ENCODE results near the gene NEU1. TPM values are rescaled to one million over a fixed set of nuclear protein-coding genes. Genes with fewer than 3 reads are reported as not detected.
"Not testable (repeated sequence)": the region's sequence is repeated elsewhere in the genome, so short reads cannot be mapped to it uniquely, and the experiment has no call there.

NEU1 gene
- total RNA-seq, result 10 to 100 TPM; 13.0 to 13.4 TPM

- peaks cover 10% of the 10 kb centered on the region for H3K36me3 Mint-ChIP-seq
- peak; percentile 100 for DNase-seq
- peaks cover 20% of the 10 kb centered on the region for H3K4me1 Mint-ChIP-seq (ENCODE audit: low read depth)
- H3K27ac Mint-ChIP-seq, result peak within 1 kb of the TSS; percentile 89
- H3K27me3 Mint-ChIP-seq, result peaks cover 2% of the 10 kb centered on the region
- CTCF ChIA-PET, result interaction anchor here (0.9 to 2.2 kb wide), 12 partner anchors 27 to 211 kb away, joined by 3 to 11 read pairs (median 4); partner anchors contain the start of genes DDAH2, HSPA1B and VARS1
- intact Hi-C loops (cut with micrococcal nuclease), result loop anchor here (1.0 kb wide), 5 partner anchors 28 to 197 kb away; partner anchors contain the start of genes ABHD16A, EHMT2 and SKIC2
- POLR2A ChIA-PET, result interaction anchor here (0.8 to 2.0 kb wide), 8 partner anchors 25 to 287 kb away, joined by 3 to 11 read pairs (median 5); partner anchors contain the start of genes CSNK2B, EHMT2, GPANK1 and HSPA1B
- H3K9me3 Mint-ChIP-seq, result no peaks in the 10 kb centered on the region
- H3K4me3 Mint-ChIP-seq, result peak within 1 kb of the TSS; percentile 95
Observed at GRCh38 chr6:31862344-31863235, at the start of gene NEU1. Gene NEU1 (minus strand): TSS chr6:31862821. CDS start chr6:31862776, 45 bp downstream.

GRCh38 chr6:31911826-31912585, 49.4 kb upstream of the NEU1 start:
- CTCF ChIA-PET, result interaction anchor here (1.4 kb wide), 1 partner anchor 8 kb away, joined by 3 read pairs; no protein-coding TSS in a partner anchor
- H3K27me3 Mint-ChIP-seq, result peaks cover 3% of the 10 kb centered on the region
- POLR2A ChIA-PET, result interaction anchor here (1.1 kb wide), 1 partner anchor 14 kb away, joined by 3 read pairs; the partner anchor contains the start of gene EHMT2
- H3K36me3 Mint-ChIP-seq, result no peaks in the 10 kb centered on the region
- peaks cover 12% of the 10 kb centered on the region for H3K4me1 Mint-ChIP-seq (ENCODE audit: low read depth)
- no peak overlapping the region for H3K27ac Mint-ChIP-seq
- H3K9me3 Mint-ChIP-seq, result no peaks in the 10 kb centered on the region
- no peak for DNase-seq
- no peak overlapping the region for H3K4me3 Mint-ChIP-seq
- intact Hi-C loops (cut with micrococcal nuclease), result no loop called here

GRCh38 chr6:31909298-31909697, 46.7 kb upstream of the NEU1 start:
- H3K4me3 Mint-ChIP-seq; H3K36me3 Mint-ChIP-seq; CTCF ChIA-PET; H3K27ac Mint-ChIP-seq; intact Hi-C loops (cut with micrococcal nuclease); DNase-seq; H3K9me3 Mint-ChIP-seq; H3K27me3 Mint-ChIP-seq: not testable (repeated sequence)
- POLR2A ChIA-PET, result interaction anchor here (0.6 kb wide), 1 partner anchor 87 kb away, joined by 3 read pairs; no protein-coding TSS in a partner anchor
- peaks cover 12% of the 10 kb centered on the region for H3K4me1 Mint-ChIP-seq (ENCODE audit: low read depth)

GRCh38 chr6:31908791-31909190, 46.2 kb upstream of the NEU1 start:
- no peak for DNase-seq
- Mint-ChIP-seq H3K27me3 (peaks cover 5% of the 10 kb centered on the region), H3K27ac (no peak overlapping the region), H3K4me1 (ENCODE audit: low read depth) (peaks cover 12% of the 10 kb centered on the region), H3K36me3 (no peaks in the 10 kb centered on the region), H3K9me3 (no peaks in the 10 kb centered on the region), H3K4me3 (no peak overlapping the region)
- ChIA-PET CTCF (no interaction called here), POLR2A (no interaction called here)
- intact Hi-C loops (cut with micrococcal nuclease), result no loop called here

GRCh38 chr6:31908255-31908654, 45.6 kb upstream of the NEU1 start:
- H3K4me1 Mint-ChIP-seq (ENCODE audit: low read depth), result peaks cover 12% of the 10 kb centered on the region
- H3K9me3 Mint-ChIP-seq; H3K27ac Mint-ChIP-seq; CTCF ChIA-PET; H3K27me3 Mint-ChIP-seq; H3K36me3 Mint-ChIP-seq; POLR2A ChIA-PET; H3K4me3 Mint-ChIP-seq; intact Hi-C loops (cut with micrococcal nuclease); DNase-seq: not testable (repeated sequence)

- Mint-ChIP-seq H3K27ac (no peak overlapping the region), H3K36me3 (no peaks in the 10 kb centered on the region), H3K27me3 (peaks cover 5% of the 10 kb centered on the region), H3K4me3 (no peak overlapping the region), H3K4me1 (ENCODE audit: low read depth) (peaks cover 20% of the 10 kb centered on the region), H3K9me3 (no peaks in the 10 kb centered on the region)
- ChIA-PET POLR2A (no interaction called here), CTCF (interaction anchor here (0.6 kb wide), 1 partner anchor 229 kb away, joined by 4 read pairs; no protein-coding TSS in a partner anchor)
- no peak for DNase-seq
- intact Hi-C loops (cut with micrococcal nuclease), result no loop called here
Observed at GRCh38 chr6:31907158-31907813, 44.7 kb upstream of the NEU1 start.

- H3K27ac Mint-ChIP-seq; H3K9me3 Mint-ChIP-seq; intact Hi-C loops (cut with micrococcal nuclease); H3K4me3 Mint-ChIP-seq; DNase-seq; POLR2A ChIA-PET; H3K27me3 Mint-ChIP-seq; H3K36me3 Mint-ChIP-seq: not testable (repeated sequence)
- peaks cover 20% of the 10 kb centered on the region for H3K4me1 Mint-ChIP-seq (ENCODE audit: low read depth)
- CTCF ChIA-PET, result interaction anchor here (0.6 kb wide), 1 partner anchor 228 kb away, joined by 4 read pairs; no protein-coding TSS in a partner anchor
Observed at GRCh38 chr6:31906727-31907126, 44.1 kb upstream of the NEU1 start.

GRCh38 chr6:31906122-31906521, 43.5 kb upstream of the NEU1 start:
- H3K27ac Mint-ChIP-seq, result no peak overlapping the region
- peaks cover 18% of the 10 kb centered on the region for H3K4me1 Mint-ChIP-seq (ENCODE audit: low read depth)
- ChIA-PET POLR2A (no interaction called here), CTCF (interaction anchor here (2.2 kb wide), 1 partner anchor 46 kb away, joined by 7 read pairs; no protein-coding TSS in a partner anchor)
- DNase-seq, result no peak
- no peaks in the 10 kb centered on the region for H3K36me3 Mint-ChIP-seq
- H3K4me3 Mint-ChIP-seq, result no peak overlapping the region
- H3K27me3 Mint-ChIP-seq, result peaks cover 5% of the 10 kb centered on the region
- intact Hi-C loops (cut with micrococcal nuclease), result no loop called here
- H3K9me3 Mint-ChIP-seq, result no peaks in the 10 kb centered on the region

- Mint-ChIP-seq H3K36me3 (no peaks in the 10 kb centered on the region), H3K4me1 (ENCODE audit: low read depth) (peaks cover 16% of the 10 kb centered on the region), H3K27me3 (peaks cover 5% of the 10 kb centered on the region), H3K9me3 (no peaks in the 10 kb centered on the region), H3K27ac (no peak overlapping the region), H3K4me3 (no peak overlapping the region)
- ChIA-PET CTCF (interaction anchor here (2.2 kb wide), 1 partner anchor 47 kb away, joined by 7 read pairs; no protein-coding TSS in a partner anchor), POLR2A (no interaction called here)
- intact Hi-C loops (cut with micrococcal nuclease), result no loop called here
- no peak for DNase-seq
Observed at GRCh38 chr6:31905041-31905440, 42.4 kb upstream of the NEU1 start.

- H3K4me3 Mint-ChIP-seq, result no peak overlapping the region
- CTCF ChIA-PET, result interaction anchor here (1.2 to 2.2 kb wide), 2 partner anchors 9 to 49 kb away, joined by 3 to 7 read pairs; no protein-coding TSS in a partner anchor
Observed at GRCh38 chr6:31903957-31904356, 41.3 kb upstream of the NEU1 start.

GRCh38 chr6:31901953-31902643, 39.5 kb upstream of the NEU1 start, which contains the start of gene ZBTB12:
Gene ZBTB12 (minus strand): TSS chr6:31902086. CDS start chr6:31901305, 781 bp downstream.
- Mint-ChIP-seq H3K27ac (peak within 1 kb of the TSS; percentile 79), H3K4me3 (peak within 1 kb of the TSS; percentile 83), H3K9me3 (no peaks in the 10 kb centered on the region), H3K36me3 (no peaks in the 10 kb centered on the region), H3K27me3 (peaks cover 5% of the 10 kb centered on the region), H3K4me1 (ENCODE audit: low read depth) (peaks cover 28% of the 10 kb centered on the region)
- intact Hi-C loops (cut with micrococcal nuclease), result no loop called here
- DNase-seq, result peak; percentile 92
- ChIA-PET CTCF (interaction anchor here (0.9 to 1.3 kb wide), 2 partner anchors 12 to 50 kb away, joined by 3 to 4 read pairs; no protein-coding TSS in a partner anchor), POLR2A (interaction anchor here (1.2 kb wide), 1 partner anchor 70 kb away, joined by 3 read pairs; the partner anchor contains the start of gene DXO)

More at GRCh38 chr6:31903957-31904356, 41.3 kb upstream of the NEU1 start:
- Mint-ChIP-seq H3K27ac (no peak overlapping the region), H3K27me3 (peaks cover 5% of the 10 kb centered on the region), H3K36me3 (no peaks in the 10 kb centered on the region), H3K4me1 (ENCODE audit: low read depth) (peaks cover 26% of the 10 kb centered on the region), H3K9me3 (no peaks in the 10 kb centered on the region)
- intact Hi-C loops (cut with micrococcal nuclease), result no loop called here
- POLR2A ChIA-PET, result no interaction called here
- DNase-seq, result no peak

All from activated CD4-positive, alpha-beta memory T cell treated with anti-CD3 and anti-CD28 coated beads for 36 hours (primary cell).